ENCODE data around the gene TRPV5. TPM values are rescaled to one million over a fixed set of nuclear protein-coding genes. Genes with fewer than 3 reads are reported as not detected.

Gene TRPV5
- total and polyA plus RNA-seq, 2 of the 8 experiments (the other 6 are each of a cell fraction or from before 2014, with no cell fraction given): 0.03 TPM; not detected in 1

DNA sequence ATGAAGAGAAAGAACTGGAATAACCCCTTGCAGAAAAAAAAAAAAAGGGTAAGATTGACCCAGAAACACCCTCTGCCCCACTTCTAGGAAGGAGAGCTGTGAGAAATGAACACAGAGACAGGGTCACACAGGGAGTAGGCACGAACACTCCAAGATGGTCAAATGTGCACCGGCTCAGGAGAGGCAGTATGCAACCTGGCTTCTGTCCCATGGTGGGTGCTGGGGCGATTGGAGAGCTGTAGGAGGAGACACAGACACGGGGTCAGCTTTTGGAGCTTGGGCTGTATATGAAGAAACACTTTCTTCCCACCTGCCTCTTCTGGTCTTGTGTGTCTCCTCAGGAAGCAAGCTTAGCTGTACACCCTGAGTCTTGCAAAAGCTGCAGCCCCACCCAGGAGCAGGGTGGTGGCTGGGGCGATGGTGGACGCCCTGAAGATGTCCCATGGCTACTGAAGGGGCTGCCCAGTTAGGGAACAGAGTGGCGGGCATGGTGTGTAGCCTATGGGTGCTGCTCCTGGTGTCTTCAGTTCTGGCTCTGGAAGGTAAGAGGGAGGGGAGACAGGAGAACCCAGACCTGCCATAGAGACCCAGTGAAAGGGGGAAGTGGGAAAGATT lies 70.7 kb downstream of the TRPV5 start (continued):
- no peak for TF ChIP-seq SAP30 (IDR thresholded peaks at IDR 0.05; ENCODE audit: insufficient read depth, insufficient replicate concordance, low read length)

Data from H1 (cell line).